Right kidney (tissue), 1 donor: Measurements from ENCODE around the gene RUNX2.

Experiments used
- DNase-seq: peaks from one replicate; pipeline ENCODE4 v3.0.0-alpha.2; 2016

Gene RUNX2

GRCh38 chr6:45619211-45619760, 291.2 kb downstream of the RUNX2 start:
- DNase-seq, result no peak

- DNase-seq, result no peak
Measured at GRCh38 chr6:45619994-45620471, 291.9 kb downstream of the RUNX2 start.

DNA sequence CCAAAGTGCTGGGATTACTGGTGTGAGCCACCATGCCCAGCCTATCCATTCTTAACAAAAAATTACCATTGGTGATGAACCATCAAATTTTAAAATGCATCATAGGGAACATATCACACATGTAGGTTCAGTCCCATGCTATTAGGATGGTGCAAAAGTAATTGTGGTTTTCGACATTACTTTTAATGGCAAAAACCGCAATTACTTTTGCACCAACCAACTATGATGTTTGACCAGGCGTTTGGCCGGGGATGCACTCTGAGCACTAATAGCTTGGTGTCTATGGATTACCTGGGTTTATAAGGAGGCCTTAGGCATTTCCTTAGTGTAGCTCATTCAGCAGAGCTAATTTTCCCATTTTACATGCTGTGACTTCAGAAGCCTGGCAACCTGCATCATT, 296.1 kb downstream of the RUNX2 start:
- DNase-seq, result no peak

DNA sequence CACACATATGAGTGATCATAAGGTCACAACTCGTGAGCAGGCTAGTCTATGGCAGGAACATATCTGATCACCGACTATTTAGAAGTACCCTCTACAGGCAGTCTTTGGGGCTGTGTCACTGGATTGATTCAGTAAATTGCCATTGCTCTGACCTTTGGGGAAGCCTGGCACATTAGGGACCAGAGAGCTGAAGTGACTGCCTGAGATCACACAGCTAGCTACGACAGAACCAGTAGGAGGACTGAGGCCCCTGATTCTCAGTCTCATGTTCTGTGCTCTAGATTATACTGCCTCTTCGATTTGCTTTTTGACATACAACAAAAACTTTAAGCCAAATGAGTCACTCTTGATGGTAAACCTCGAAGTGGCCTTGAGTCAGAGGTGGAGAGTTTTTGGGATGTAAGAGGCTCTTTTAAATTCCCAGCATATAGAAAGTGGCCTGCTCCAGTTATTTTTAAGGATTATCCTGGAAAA, 297.1 kb downstream of the RUNX2 start:
- DNase-seq, result no peak

GRCh38 chr6:45626087-45626891, 298.2 kb downstream of the RUNX2 start:
- no peak for DNase-seq

DNA sequence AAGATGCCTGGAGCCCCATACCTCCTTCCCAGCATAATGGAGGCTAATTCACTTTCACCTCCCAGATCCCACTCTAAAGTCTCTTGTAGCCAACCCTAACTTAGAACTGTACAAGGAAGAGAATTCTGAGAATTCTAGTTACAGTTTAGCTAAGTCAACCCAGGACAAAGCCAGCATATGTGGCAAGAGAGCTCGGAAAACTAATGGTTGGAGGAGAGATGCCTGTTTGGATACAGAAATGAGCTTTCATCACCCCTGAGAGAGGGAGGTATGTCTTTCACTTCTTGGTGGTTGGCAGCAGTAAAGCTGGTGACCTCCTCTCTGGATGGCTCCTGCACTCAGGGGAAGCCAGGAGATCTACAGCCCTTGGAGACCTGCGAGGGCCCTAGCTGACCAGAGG, 302.2 kb downstream of the RUNX2 start:
- DNase-seq, result no peak

- DNase-seq, result no peak
Measured at GRCh38 chr6:45630801-45631200, 302.7 kb downstream of the RUNX2 start.

DNA sequence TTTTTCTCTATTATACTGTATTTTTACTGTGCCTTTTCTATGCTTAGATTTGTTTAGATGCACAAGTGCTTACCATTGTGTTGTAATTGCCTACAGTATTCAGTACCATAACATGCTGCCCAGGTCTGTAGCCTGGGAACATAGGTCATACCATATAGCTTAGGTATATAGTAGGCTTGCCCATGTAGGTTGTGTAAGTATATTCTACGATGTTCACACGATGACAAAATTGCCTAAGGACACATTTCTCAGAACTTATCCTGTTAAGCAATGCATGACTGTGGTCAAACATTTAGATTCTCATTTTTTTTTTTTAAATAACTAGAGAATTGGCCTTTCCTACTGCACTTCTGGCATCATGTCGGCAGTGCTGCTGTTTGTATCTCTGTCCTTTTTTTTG, 303.3 kb downstream of the RUNX2 start:
- no peak for DNase-seq

DNA sequence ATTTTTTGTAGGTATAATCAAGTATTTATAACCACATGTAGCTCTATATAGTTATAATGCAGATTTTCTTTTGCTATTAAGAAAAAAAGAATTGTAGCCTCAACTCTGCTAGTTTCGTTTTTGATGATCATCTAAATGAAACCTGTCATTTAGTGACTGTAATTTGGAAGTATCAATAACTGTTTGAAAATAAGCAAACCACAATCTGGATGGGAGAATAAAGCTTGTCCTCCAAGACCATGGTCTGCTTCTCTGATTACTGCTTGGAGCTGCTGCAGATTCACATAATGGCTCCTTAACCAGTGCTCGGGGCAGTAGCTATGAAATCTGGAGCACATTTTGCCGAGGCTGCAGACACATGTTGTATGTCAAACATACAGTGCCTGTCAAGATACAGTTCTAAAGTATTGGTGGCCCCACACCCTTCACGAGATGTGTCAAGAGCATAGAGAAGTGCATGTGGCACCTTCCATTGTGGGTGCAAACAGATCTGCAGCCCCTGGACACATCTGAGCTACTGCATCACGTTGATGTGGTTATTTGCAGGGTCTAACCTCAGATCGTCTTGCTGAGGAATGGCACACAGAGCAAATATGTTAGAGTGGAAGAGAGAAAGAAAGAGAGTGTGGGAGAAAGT, 305.3 kb downstream of the RUNX2 start:
- DNase-seq, result no peak

DNA sequence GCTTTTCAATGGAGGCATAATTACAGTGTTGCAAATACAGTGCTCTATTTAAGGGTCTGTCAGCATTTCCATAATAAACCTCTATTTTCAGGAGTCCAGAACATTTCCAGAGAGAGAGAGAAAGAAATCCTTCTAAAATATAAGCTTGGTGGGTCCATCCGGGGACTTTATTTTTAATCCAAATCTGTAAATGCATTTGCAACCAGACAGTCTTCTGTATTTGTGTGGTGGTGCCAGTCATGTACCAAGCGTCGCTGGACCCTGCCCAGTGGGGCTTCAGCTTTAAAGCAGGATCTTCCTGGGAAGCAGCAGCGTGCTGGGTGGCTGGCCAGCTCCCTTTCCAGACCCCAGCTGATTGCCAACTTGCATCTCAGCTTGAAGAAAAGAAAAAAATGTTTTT, 306.1 kb downstream of the RUNX2 start:
- no peak for DNase-seq

DNA sequence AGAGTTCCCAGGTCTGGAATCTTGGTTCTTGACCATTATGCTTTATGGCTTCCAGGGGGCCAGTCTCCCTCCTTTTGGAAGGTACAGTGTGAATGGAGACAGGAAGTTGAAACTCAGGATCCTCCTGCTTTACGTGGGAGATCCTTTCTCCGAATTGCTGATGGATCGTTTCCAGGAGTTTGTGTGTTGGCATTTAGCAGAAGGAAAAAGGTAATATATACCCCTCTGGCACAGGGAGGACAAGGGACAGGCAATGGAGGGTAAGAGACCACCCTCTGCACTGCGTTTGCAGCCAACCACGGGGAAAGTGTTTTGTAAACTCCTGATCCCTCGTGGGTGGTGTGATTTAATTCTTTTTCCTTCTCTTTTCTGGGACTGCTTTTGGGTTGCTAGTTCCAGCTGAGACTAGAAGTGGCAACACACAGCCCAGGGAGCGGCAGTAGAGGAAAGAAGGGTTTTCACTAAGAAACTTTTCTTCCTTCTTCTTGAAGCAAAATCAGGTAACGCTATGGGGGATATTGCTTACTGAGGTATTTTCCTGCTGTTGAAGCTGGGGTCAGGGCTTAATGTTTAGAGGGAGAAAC, 307.2 kb downstream of the RUNX2 start:
- DNase-seq, result no peak

GRCh38 chr6:45637056-45637455, 308.9 kb downstream of the RUNX2 start:
- DNase-seq, result no peak

DNA sequence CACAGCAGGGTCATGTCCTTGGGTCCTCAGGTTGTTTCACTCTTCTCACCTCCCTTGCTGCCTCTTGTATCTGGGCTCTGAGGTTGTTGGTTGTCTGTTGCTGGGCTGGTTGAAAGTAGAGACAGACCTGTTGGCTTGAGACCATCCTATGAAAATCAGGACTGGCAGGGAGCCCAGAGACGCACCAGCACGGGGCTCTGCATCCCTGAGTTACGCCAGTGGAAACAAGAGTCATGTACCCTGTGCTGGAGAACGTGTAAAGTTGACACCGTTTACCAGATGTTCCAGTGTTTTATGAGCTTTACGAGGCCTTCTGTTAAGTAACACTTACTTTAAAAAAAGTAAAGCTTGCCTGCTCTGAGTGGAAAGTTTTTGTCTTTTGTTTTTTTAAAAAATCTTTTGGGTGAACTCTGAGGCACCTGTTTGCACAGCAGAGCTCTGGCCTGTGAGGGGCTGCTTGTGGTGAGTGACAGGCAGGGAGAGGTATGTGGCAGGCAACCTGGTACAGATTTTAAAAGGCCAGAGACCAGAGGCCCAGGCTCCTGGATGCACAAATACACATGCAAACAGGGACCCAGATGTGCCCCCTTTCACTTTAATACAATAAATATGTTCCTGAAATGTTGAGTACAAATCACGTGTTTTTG, 309.6 kb downstream of the RUNX2 start:
- no peak for DNase-seq

- no peak for DNase-seq
Measured at GRCh38 chr6:45640081-45640491, 312.0 kb downstream of the RUNX2 start.

DNA sequence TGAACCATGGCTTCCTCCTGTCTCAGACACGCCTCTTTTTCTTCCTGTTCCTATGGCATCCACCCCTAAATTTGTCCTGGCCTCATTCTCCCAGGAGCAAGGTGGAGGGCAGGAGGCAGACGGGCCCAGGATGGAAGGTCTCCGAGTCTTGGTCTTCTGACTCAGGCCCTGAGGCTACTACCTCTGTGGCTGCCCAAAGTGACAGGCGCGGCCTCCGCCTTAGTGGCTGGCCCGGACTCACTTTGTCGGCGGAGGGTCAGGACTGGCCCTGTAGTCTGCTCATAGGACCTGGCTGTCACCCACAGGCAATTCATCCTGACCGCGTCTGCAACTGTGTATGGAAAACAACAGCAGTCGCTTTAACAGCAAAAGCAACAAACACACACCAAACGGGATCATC, 312.7 kb downstream of the RUNX2 start:
- no peak for DNase-seq

- no peak for DNase-seq
Measured at GRCh38 chr6:45642331-45643125, 314.4 kb downstream of the RUNX2 start.

GRCh38 chr6:45643126-45643525, 315.0 kb downstream of the RUNX2 start:
- no peak for DNase-seq

DNA sequence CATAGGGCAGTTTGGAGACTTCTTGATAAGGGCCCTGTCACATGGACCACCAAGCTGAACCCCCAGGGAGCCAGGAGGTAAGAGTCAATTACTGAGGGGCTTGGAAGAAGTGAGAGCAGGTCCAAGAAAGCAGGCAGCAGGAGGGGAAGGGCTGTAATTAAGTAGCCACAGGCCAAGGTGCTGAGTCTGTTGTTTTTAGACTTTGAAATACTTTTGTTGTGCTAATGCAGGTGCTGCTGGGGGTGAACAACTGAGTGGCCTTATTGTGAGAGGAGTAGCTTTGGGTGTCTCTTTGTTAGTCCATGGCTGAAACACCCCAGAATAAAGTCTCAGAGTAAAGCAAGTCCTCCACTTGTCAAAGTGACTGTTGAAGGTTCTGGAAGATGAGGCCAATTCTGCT, 316.6 kb downstream of the RUNX2 start:
- no peak for DNase-seq

DNA sequence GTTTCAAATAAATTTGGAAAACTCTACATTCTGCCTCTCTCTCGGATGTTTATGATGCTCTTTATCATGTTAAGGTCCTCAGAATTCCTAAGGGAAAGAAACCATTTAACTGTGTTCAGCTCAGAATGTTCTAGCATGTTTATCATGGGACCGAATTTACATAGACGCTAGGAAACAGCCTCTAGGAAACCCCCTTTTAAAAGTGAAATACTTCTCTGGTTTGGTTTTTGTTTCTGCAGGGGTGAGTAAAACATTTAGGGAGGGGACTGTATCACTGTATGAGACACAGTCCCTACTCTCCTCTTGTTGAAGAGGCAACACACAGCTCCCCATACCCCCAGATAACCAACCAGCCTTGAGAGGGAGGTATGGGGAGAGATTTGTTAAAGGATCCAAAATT, 317.2 kb downstream of the RUNX2 start:
- no peak for DNase-seq

GRCh38 chr6:45647341-45648261, 319.5 kb downstream of the RUNX2 start:
- no peak for DNase-seq

- DNase-seq, result no peak
Measured at GRCh38 chr6:45648262-45648620, 320.1 kb downstream of the RUNX2 start.
